Thyroid gland (tissue), 4 donors: ENCODE data around the gene SHISAL1.

ENCODE experiments used
- CTCF ChIP-seq, 6 experiments: fragments of 200-600 bp in 3 of 6; fragments of 450-650 bp in 3 of 6; sonication (generic) in 3 of 6; IDR thresholded peaks; one replicate each; pipeline ENCODE4 v1.5.1; 2016 to 2019; ENCODE audit warnings: antibody characterized with exemption in 6 of 6, mild to moderate bottlenecking in 2 of 6, inconsistent platforms in 1 of 6, moderate library complexity in 1 of 6
- POLR2A ChIP-seq, 2 donors: fragments of 450-650 bp; IDR thresholded peaks; one replicate each; pipeline ENCODE4 v1.6.1; 2017; ENCODE audit warnings: antibody characterized with exemption in 2 of 2, mild to moderate bottlenecking in 2 of 2, moderate library complexity in 1 of 2

DNA sequence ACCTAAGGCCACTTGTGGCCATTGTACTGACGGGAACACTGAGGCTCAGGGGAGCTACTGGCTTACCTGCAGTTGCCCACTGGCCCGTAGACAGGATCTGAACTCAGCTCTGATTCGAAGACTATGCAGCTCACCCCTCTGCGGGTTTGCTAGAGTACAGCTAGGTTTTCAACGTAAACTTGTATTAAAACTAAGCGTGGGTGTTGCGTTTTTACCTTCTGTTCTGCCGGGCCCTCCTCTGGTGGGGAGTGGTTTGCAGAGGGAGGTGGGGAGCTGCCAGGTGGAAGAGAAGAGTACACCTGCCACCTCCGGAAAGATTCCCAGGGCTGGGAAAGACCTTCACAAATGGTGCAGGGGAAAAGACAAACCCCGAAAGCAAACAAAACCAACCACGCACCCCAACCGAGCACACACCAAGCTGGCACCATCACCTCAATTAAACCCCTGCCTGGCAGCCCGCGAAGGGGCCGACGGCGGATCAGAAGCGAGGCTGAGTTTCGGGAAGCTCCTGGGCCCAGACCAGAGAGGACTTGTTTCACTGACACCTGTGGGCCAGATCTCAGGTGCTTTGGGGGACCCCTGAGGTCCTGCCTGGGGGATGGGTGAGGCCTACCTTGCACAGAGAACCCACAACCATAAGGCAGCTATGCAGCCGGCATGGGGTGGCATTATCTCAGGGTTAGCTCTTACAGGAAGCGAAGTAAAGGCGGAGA lies 37.7 kb downstream of the SHISAL1 start:
- TF ChIP-seq CTCF (IDR thresholded peaks at IDR 0.05) (no peak), POLR2A (IDR thresholded peaks at IDR 0.05) (no peak)
